Eye (tissue), 1 donor: ENCODE results near the gene GRID1.
"Not testable (repeated sequence)": the region's sequence is repeated elsewhere in the genome, so short reads cannot be mapped to it uniquely, and the experiment has no call there.

ENCODE experiments used
- DNase-seq: peaks from one replicate; pipeline ENCODE4 v3.0.0-alpha.2; 2015

GRID1 gene

GRCh38 chr10:86130041-86130440, 236.6 kb downstream of the GRID1 start:
- DNase-seq, result no peak

GRCh38 chr10:86128360-86128759, 238.2 kb downstream of the GRID1 start:
- DNase-seq, result no peak

GRCh38 chr10:86127274-86127819, 239.2 kb downstream of the GRID1 start:
- DNase-seq, result no peak

- DNase-seq, result no peak
These were observed 241.9 kb downstream of the GRID1 start for GRCh38 chr10:86124734-86125133.

DNA sequence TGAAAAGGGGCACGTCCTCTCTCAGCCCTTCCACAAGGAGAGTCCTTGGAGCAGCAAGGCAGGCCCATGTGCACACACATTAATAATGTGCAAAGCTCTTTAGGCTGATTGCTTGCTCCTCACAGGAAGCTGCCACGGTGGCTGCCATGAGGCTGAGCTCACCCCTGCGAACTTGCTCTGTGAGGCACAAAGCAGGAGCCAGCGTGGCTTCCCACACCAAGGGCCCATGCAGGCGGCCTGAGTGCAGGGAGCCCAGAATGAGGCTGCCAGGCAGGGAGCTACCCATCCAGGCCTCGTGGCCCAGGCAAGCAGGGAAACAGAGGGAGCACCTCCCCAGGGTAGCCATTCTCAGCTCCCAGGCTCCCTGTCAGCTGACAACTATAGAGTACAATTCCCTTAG, 242.9 kb downstream of the GRID1 start:
- no peak for DNase-seq

GRCh38 chr10:86123304-86123703, 243.3 kb downstream of the GRID1 start:
- DNase-seq, result no peak

DNA sequence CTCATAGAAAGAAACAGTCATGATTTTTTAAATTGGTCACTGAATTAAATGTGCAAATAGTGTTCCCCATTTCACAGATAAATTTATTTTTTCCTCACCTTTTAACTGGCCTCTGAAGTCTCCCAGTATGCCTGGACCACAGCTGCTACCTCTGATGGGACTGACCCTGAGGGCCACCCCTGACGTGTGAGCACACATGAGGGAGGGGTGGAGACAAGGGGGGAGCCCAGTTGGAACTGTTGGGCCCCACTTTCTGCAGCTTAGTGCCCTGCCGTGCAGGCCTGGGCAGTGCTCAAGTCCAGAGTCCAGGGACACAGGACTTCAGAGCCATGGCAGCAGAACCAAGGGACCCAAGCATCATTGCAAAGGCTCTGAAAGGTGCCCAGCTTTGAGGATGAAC, 243.9 kb downstream of the GRID1 start:
- no peak for DNase-seq

DNA sequence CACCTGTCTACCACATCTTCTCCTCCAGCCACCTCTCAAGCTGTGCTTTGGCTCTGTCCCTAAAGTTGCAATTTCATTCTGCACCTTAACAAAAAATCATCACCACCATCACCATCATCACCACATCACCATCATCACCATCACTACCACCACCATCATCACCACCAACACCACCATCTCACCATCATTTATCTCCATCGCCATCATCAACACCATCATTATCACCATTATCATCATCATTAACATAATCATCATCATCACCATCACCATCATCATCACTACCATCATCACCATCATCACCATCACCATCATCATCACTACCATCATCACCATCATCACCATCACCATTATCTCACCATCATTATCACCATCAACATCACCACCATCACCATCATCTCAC, 245.4 kb downstream of the GRID1 start:
- no peak for DNase-seq

GRCh38 chr10:86117051-86117450, 249.5 kb downstream of the GRID1 start:
- no peak for DNase-seq

GRCh38 chr10:86113983-86114382, 252.6 kb downstream of the GRID1 start:
- DNase-seq, result no peak

DNA sequence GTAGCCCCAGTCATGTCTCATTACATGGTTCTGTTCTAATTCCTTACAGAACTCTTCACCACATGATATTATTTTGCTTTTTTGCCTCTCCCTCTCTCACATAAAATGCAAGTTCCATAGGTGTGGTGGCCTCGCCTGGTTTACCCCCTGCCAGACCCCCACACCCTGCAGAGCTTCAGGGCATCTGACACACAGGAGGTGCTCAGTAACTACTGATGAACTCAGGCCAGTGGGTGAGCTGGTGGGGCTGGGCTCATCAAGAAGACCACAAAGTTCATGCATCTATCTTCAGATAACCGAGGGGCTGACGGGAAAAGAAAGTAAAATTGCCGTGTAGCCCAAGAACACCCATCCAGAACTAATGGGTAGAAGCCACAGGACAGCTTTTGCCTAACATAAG, 253.1 kb downstream of the GRID1 start:
- DNase-seq, result no peak

GRCh38 chr10:86113044-86113443, 253.6 kb downstream of the GRID1 start:
- no peak for DNase-seq

DNA sequence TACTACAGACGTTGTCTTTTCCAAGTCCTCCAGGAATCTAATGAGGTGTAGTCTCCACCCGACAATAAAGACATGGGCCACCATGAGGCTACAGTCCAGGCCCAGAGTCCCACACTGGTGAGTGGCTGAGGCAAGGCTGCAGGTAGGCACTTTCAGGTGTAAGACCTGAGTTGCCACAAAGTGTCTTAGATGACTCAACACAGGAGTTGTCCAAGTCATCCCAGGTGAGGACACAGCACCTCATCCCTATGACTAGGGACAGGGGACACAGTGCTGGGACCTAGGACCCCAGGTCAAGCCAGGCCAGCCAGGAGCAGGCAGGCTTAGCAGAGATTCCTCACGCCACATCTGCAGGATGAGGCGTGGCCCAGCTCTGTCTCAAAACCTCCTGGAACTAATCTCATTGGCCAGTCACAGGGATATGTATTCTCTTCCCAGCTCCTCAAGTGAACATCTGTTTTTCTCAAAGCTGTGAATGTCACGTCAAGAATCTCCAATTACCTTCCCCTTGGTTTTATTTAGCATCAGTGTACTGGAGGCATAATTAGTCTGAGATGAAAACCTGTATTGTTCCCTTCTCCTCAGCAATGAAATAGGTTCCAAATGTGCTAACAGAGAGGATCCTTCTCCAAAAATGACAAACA, 254.6 kb downstream of the GRID1 start:
- no peak for DNase-seq

GRCh38 chr10:86110156-86110786, 256.3 kb downstream of the GRID1 start:
- DNase-seq, result no peak

- no peak for DNase-seq
These were observed 257.2 kb downstream of the GRID1 start for GRCh38 chr10:86109421-86109820.

GRCh38 chr10:86108696-86109095, 257.9 kb downstream of the GRID1 start:
- DNase-seq, result no peak

DNA sequence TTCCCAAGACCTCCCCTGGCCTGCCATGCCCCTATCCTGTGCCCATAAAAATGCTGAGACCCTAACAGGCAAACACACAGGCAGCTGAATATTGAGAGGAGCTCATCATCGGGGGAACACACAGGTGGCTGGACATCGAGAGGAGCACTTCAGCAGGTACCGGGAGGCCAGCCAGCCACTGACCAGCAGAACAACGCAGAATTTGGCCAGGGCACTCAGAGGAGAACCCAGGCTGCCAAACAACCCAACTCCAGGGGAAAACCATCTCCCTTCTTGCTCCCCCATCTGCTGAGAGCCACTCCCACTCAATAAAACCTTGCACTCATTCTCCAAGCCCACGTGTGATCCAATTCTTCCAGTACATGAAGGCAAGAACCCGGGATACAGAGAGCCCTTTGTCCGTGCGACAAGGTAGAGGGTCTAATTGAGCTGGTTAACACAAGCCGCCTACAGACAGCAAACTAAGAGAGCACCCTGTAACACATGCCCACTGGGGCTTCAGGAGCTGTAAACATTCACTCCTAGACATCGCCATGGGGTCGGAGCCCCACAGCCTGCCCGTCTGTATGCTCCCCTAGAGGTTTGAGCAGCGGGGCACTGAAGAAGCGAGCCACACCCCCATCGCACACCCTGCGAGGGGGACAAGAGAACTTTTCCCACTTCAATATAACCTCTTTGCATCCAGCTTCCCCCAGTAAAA, 258.8 kb downstream of the GRID1 start:
- not testable (repeated sequence) for DNase-seq

DNA sequence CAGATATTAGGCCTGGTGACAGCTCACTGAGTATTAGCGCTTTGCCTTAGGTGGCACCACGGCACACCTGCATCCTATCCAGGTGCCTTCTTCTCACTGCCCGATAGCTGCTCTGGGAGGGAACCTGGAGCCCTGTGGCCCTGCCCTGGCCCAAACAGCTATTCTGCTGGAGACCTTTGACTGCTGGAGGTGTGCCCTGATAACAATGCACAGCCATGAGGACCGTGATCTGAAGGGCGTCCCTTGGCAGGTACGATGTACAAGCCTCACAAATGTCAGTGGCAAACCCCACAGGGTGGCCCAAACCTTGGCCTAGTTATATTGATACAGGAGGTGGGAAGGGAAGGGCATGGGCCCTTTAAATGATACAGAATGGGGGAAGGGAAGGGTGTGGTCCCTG, 259.5 kb downstream of the GRID1 start:
- no peak for DNase-seq

DNA sequence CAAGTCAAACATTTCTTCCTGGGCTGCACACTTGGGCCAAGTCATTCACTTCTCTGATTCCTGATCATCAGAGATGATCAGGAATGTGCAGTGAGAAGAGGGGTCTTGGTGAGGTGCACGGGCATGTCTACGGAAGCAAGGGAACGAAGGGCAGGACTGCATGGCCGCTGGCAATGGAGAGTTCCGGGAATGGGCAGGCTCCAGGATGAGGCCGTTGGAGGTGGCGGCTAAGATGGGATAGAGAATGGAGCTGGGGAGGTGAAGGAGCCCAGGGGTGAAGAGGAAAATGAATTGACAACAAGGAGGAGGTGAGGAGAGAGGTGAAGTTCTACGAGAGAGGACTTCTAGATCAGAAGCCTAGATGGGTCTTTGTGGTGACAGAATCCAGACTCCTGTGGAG, 260.0 kb downstream of the GRID1 start:
- DNase-seq, result no peak

DNA sequence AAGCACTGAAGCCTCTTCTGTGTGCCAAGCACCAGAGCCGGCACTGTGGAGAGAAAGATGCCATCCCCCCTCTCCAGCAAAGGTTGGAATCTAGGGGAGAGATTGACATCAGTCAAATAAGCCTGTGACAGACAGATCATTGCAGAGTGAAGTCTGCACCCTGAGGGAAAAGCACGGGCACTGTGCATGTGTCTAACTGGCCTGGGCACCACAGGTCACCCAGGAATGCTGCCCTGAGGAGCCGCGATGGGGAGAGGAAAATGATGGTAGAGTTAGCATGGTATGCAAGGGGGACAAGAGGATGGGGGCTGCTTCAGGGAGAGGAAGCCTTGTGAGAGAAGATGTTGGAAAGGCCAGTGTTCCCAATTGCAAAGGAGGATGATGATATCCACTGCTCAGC, 261.0 kb downstream of the GRID1 start:
- DNase-seq, result no peak

GRCh38 chr10:86105181-86105580, 261.4 kb downstream of the GRID1 start:
- DNase-seq, result no peak

DNA sequence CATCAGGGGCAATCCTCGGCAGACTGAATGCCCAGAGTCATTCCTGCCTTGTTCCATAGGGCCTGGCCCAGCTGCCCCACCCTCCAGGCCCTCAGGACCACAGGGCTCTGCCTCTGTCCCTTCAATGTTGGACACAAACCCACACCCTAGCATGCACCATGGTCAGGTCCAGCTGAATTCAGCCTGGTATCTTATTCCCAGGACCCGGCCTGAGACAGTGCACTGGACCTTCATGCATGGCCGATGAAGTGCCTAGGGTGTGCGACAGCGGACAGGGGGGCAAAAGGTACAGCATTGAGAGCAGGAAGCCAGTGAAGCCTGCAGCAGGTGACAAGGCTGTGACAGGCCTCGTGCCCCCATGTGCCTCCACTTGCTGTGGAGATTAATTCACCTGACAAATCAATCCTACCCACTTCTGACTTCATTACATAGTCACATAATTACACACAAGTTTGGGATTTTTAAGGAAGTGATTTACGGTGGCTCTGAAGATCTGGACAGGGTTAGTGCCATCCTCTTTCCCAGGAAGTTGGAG, 261.9 kb downstream of the GRID1 start:
- no peak for DNase-seq

- DNase-seq, result no peak
These were observed 262.4 kb downstream of the GRID1 start for GRCh38 chr10:86104156-86104555.
